Natural killer cell (primary cell): ENCODE data around the gene RARG. TPM values are rescaled to one million over a fixed set of nuclear protein-coding genes. Genes with fewer than 3 reads are reported as not detected.

Experiments used
- ATAC-seq, 3 donors: fragments of 150-1000 bp in 2 of 3; fragments of 200-7000 bp in 1 of 3; cut with Tn5 transposase; 1 replicate in 1 of 3; 2 replicates in 2 of 3; pipeline ENCODE4 v1.10.0; 2021; ENCODE audit warnings: mild to moderate bottlenecking in 2 of 3, moderate library complexity in 2 of 3
- DNase-seq, 2 donors: peaks; one replicate each; pipeline versions ENCODE4 v3.0.0 to v3.0.0-alpha.2; 2013 to 2021; ENCODE audit warnings: mixed read lengths in 1 of 2
- H3K27ac ChIP-seq: one replicate; pipeline ENCODE4 v1.5.1; 2013; ENCODE audit warnings: mild to moderate bottlenecking, low read length
- H3K27me3 ChIP-seq: one replicate; pipeline ENCODE4 v1.6.1; 2013; ENCODE audit warnings: low read length; ENCODE audit not compliant: control insufficient read depth, insufficient read depth
- H3K36me3 ChIP-seq: one replicate; pipeline ENCODE4 v1.6.1; 2013; ENCODE audit warnings: low read length; ENCODE audit not compliant: control insufficient read depth, insufficient read depth
- H3K4me1 ChIP-seq: one replicate; pipeline ENCODE4 v1.6.1; 2013; ENCODE audit warnings: low read length; ENCODE audit not compliant: control insufficient read depth, insufficient read depth
- H3K4me3 ChIP-seq: one replicate; pipeline ENCODE4 v1.5.1; 2013; ENCODE audit warnings: low read length
- H3K9me3 ChIP-seq: one replicate; pipeline ENCODE4 v1.6.1; 2013; ENCODE audit warnings: low read length; ENCODE audit not compliant: control insufficient read depth, insufficient read depth
- H3K27ac Mint-ChIP-seq, 2 donors: one replicate each; pipeline ENCODE4 v1.8.0; 2022; ENCODE audit warnings: mild to moderate bottlenecking in 2 of 2, mixed read lengths in 2 of 2, moderate library complexity in 1 of 2
- H3K27me3 Mint-ChIP-seq, 2 donors: one replicate each; pipeline ENCODE4 v1.8.0; 2022; ENCODE audit warnings: low read depth in 2 of 2, mixed read lengths in 2 of 2
- H3K36me3 Mint-ChIP-seq: one replicate; pipeline ENCODE4 v1.8.0; 2022; ENCODE audit warnings: mixed read lengths
- H3K4me1 Mint-ChIP-seq, 2 donors: one replicate each; pipeline ENCODE4 v1.8.0; 2022; ENCODE audit warnings: mixed read lengths in 2 of 2
- H3K4me3 Mint-ChIP-seq: one replicate; pipeline ENCODE4 v1.8.0; 2022; ENCODE audit warnings: mild to moderate bottlenecking, moderate library complexity, mixed read lengths
- H3K9me3 Mint-ChIP-seq, 2 donors: one replicate each; pipeline ENCODE4 v1.8.0; 2022; ENCODE audit warnings: mixed read lengths in 2 of 2
- CTCF ChIP-seq: fragments of 200-600 bp; IDR thresholded peaks from one replicate; pipeline ENCODE4 v1.8.0; 2022; ENCODE audit warnings: antibody characterized with exemption
- WGBS: methylation state at CpG from one replicate; pipeline ENCODE4 v1.1.7; 2013; ENCODE audit warnings: missing lambda C conversion rate; ENCODE audit not compliant: insufficient coverage; 5-methylcytosine and 5-hydroxymethylcytosine counted together
- intact Hi-C: fragments of 100-400 bp; cut with micrococcal nuclease; formaldehyde crosslinking; loops from one replicate; pipeline ENCODE4 v1.14.2; 2022
- total RNA-seq, 4 donors: library from RNA; stranded (reverse); fragments of 120-200 nt in 1 of 4; gene quantifications; one replicate each; pipeline versions ENCODE4 v1.2.3 to v1.2.4, GENCODE V29; 2013 to 2022

The RARG gene
- total RNA-seq, 3 donors from 2014 or later (not counting 1 experiment from before 2014, with no cell fraction given), result 24.0 to 30.6 (median 27.5) TPM

DNA sequence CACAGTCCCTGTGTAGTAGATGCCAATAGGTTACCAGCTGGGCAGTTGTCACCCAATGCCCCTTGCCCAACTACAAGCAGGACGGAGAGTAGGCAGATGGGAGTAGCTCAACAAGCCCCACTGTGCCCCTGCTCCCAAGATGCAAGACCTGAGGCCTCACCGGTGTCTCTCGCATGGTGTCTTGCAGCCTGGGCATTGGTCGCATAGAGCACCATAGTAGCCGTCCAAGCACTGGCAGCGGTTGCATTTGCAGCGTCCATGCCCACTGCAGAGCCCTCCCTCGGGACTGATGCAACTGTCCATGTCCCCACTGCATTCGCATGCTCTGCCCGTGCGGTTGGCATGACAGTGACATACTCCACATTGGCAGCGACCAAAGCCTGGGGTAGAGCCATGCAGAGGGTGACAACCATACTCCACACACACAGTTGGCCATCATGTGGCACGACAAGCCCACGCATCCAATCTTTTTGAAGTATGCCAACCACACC lies 39.4 kb downstream of the RARG start:
- peaks cover 6% of the 10 kb centered on the region for H3K4me1 ChIP-seq
- H3K36me3 Mint-ChIP-seq, result no peaks in the 10 kb centered on the region
- 96% methylated on average over 14 of the region's 14 CpGs for WGBS
- H3K27me3 ChIP-seq, result no peaks in the 10 kb centered on the region
- DNase-seq (no peak), ATAC-seq (no peak)
- H3K36me3 ChIP-seq, result peaks cover 84% of the 10 kb centered on the region
- no peak for TF ChIP-seq CTCF
- H3K4me3 Mint-ChIP-seq, result no peak overlapping the region
- no peaks in the 10 kb centered on the region for H3K9me3 Mint-ChIP-seq
- H3K4me3 ChIP-seq, result no peak overlapping the region
- no peak overlapping the region for H3K27ac ChIP-seq
- no peaks in the 10 kb centered on the region for H3K27me3 Mint-ChIP-seq
- intact Hi-C loops, result no loop called here
- peaks cover 0 to 34% of the 10 kb centered on the region in 2 donors for H3K4me1 Mint-ChIP-seq
- peak overlapping the region; percentile 18 to 24 for H3K27ac Mint-ChIP-seq
- no peaks in the 10 kb centered on the region for H3K9me3 ChIP-seq

DNA sequence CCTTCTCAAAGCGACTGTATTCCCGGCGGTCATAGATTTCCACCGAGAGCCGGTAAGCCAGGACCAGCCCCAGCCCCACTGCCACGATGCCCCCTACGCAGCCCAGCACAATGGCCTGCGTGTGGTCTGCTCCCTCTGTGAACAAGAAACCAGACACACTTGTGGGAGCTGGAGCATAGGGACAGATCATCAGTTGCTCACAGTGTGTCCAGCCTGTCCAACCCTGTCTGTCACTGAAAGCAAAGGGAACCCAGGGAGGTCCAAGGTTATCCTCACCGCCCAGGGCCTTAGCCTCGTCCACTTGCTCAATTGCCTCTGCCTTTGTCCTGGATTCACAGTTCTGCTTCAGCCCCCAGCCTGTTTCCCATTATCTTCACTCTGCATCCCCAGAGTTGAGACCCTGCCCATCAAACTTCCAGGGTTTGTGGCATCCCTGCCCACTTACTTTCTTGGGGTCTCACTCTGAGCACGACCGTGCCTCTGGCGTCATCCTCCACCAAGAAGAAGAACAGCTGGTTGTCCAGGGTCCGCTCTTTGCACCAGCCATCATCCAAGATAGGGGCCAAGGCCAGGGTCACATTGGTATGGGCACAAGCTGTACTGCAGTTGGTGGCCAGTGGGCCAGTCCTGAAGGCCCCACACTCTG lies 40.0 kb downstream of the RARG start:
- H3K9me3 Mint-ChIP-seq, result no peaks in the 10 kb centered on the region
- Histone ChIP-seq H3K4me1 (peaks cover 3% of the 10 kb centered on the region), H3K9me3 (no peaks in the 10 kb centered on the region), H3K36me3 (peaks cover 84% of the 10 kb centered on the region), H3K4me3 (no peak overlapping the region), H3K27me3 (no peaks in the 10 kb centered on the region), H3K27ac (no peak overlapping the region)
- intact Hi-C loops, result no loop called here
- no peak overlapping the region for H3K4me3 Mint-ChIP-seq
- DNase-seq (no peak), ATAC-seq (no peak)
- peaks cover 0 to 31% of the 10 kb centered on the region in 2 donors for H3K4me1 Mint-ChIP-seq
- H3K36me3 Mint-ChIP-seq, result no peaks in the 10 kb centered on the region
- no peaks in the 10 kb centered on the region for H3K27me3 Mint-ChIP-seq
- 98% methylated on average over 14 of the region's 14 CpGs for WGBS
- TF ChIP-seq CTCF, result no peak
- peak overlapping the region in 1 of 2 donors; percentile 18 for H3K27ac Mint-ChIP-seq

- intact Hi-C loops, result no loop called here
- H3K9me3 Mint-ChIP-seq, result no peaks in the 10 kb centered on the region
- Histone ChIP-seq H3K9me3 (no peaks in the 10 kb centered on the region), H3K27me3 (no peaks in the 10 kb centered on the region), H3K36me3 (peaks cover 84% of the 10 kb centered on the region), H3K4me1 (no peaks in the 10 kb centered on the region), H3K4me3 (no peak overlapping the region), H3K27ac (no peak overlapping the region)
- TF ChIP-seq CTCF, result no peak
- H3K4me1 Mint-ChIP-seq, result peaks cover 0 to 29% of the 10 kb centered on the region in 2 donors
- ATAC-seq (no peak), DNase-seq (no peak)
- no peak overlapping the region for H3K27ac Mint-ChIP-seq
- 95% methylated on average over 11 of the region's 11 CpGs for WGBS
- H3K36me3 Mint-ChIP-seq, result no peaks in the 10 kb centered on the region
- no peaks in the 10 kb centered on the region for H3K27me3 Mint-ChIP-seq
- no peak overlapping the region for H3K4me3 Mint-ChIP-seq
Measured at GRCh38 chr12:53191096-53191884, 40.7 kb downstream of the RARG start.
